HG03060 (cell line): ENCODE results near the gene MT1M.
A peak's percentile ranks its signal among the peaks of the same experiment; 100 is the strongest.
"Not testable (repeated sequence)": the region's sequence is repeated elsewhere in the genome, so short reads cannot be mapped to it uniquely, and the experiment has no call there.

Source experiments
- ATAC-seq: cut with Tn5 transposase; IDR thresholded peaks from one replicate; pipeline ENCODE4 v1.9.1; 2021; ENCODE audit warnings: low read depth, moderate number of reproducible peaks; ENCODE audit not compliant: unreplicated experiment

MT1M gene

DNA sequence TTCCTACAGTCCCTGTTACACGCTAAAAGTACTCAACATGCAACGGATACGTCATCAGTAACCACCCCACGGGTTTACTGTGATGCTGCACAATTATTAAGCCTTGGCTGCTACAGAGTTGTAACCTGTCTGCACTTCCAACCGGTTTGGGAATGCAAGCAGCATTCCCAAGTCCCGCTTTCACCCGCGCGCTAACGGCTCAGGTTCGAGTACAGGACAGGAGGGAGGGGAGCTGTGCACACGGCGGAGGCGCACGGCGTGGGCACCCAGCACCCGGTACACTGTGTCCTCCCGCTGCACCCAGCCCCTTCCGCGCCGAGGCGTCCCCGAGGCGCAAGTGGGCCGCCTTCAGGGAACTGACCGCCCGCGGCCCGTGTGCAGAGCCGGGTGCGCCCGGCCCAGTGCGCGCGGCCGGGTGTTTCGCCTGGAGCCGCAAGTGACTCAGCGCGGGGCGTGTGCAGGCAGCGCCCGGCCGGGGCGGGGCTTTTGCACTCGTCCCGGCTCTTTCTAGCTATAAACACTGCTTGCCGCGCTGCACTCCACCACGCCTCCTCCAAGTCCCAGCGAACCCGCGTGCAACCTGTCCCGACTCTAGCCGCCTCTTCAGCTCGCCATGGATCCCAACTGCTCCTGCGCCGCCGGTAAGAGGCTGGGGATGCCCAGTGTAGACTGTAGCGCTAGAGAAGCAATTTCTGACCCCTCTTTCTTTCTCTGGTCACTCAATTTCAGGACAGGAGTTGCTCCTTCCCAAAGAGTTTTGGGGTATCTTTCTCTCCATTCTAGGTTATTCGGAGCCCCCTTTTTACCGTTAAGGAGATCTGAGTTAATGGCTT lies 24.2 kb upstream of the MT1M start, which contains the start of gene MT2A:
TSS of gene MT2A (plus strand) at position 542 of the 833 bp plus-strand sequence. CDS start at position 614, 72 bp downstream.
- peak; percentile 61 for ATAC-seq

GRCh38 chr16:56608876-56609462 lies 23.5 kb upstream of the MT1M start:
- no peak for ATAC-seq

GRCh38 chr16:56609463-56609921 lies 23.0 kb upstream of the MT1M start:
- ATAC-seq: peak; percentile 35

DNA sequence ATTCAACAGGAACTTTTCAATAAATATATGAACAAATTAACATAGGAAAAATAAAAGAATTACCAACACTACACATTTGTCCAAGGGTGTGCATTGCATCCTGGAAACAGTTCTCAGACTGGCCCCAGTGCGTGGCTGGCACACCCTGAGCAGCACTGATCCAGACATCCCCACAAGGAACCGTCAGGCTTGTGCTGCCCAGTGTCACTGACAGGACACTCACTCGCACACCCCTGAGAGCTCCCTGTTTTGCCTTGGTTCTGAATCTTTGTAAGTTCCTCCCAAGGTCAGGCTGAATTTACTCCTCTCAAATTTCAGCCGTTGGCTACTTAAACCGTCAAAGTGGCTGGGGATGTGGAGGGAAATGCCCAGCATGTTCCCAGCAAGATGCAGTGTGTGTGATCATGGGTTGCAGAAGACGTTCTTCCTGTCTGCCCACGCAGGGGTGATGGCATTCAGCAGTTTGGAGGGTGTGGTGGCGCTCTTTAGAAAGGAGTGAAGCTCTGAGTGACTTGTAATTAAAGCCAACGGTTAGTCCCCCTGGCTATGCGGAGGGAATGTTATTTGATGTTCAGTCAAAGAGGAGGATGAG lies 22.3 kb upstream of the MT1M start:
- peak; percentile 27 for ATAC-seq

GRCh38 chr16:56610609-56611111 lies 21.8 kb upstream of the MT1M start:
- no peak for ATAC-seq

- ATAC-seq: no peak
Observed at GRCh38 chr16:56611281-56611833, 21.1 kb upstream of the MT1M start.

DNA sequence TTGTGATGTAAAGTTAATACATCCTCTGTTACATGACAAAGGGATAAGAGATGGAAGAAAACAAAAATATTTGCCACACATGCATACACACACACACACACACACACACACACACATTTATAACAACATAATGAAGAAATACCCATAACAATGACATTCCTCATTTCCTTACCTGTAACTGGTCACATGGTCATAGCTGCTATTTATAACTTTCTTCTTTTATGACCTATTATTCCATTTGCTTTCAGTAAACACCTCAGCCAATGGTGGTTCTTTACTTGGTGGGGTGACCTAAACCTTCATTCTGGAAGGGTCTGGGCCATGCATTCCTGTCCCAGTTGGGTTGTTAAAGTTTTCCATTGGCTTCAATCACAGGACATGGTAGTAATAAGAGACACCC lies 18.8 kb upstream of the MT1M start:
- ATAC-seq: no peak

DNA sequence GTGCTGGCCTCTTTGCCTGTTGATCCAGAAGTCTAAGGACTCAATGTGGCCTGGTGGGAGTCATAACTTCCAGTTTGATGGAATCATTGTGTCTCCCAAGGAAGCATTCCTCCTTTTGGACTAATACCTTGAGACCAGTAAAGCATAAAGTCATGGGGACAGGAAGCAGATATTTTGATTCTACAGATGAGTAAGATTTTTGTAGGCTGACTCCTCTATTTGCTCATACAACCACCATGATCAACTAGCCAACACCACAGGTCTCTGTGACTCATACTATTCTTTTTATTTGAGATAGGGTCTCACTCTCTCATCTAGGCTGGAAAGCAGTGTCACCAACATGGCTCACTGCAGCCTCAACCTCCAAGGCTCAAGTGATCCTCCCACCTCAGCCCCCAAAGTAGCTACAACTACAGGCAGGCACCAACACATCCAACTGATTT lies 17.9 kb upstream of the MT1M start:
- ATAC-seq: no peak

GRCh38 chr16:56615353-56615752 lies 17.1 kb upstream of the MT1M start:
- no peak for ATAC-seq

DNA sequence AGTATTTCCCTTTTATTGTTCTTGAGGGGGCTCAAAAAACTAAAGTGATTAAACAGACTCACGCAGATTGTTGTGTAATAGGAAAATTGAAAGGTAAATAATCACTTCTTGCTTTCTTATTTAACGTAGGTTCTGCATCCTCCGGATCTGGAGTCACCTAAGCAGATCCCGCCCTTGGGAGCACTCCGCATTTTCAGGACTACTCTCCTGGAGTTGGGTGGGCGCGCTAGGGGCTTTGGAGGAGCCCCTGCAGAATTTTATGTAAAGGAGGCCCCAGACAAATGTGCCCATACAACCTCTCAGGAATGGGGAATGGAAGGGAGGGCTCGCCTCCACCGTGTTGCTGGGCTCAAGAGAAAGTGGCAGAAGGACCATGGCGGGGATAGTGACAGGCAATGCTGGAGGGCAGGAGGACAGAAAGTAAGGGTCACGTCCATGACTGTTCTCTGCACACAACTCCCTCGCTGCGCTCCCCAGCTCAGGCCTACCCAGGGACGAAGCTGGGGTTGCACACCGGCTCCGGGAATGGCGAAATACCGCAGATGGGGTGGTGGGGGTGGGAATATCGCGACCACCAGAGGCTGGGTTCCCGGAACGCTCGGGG lies 15.7 kb upstream of the MT1M start:
- ATAC-seq: no peak

DNA sequence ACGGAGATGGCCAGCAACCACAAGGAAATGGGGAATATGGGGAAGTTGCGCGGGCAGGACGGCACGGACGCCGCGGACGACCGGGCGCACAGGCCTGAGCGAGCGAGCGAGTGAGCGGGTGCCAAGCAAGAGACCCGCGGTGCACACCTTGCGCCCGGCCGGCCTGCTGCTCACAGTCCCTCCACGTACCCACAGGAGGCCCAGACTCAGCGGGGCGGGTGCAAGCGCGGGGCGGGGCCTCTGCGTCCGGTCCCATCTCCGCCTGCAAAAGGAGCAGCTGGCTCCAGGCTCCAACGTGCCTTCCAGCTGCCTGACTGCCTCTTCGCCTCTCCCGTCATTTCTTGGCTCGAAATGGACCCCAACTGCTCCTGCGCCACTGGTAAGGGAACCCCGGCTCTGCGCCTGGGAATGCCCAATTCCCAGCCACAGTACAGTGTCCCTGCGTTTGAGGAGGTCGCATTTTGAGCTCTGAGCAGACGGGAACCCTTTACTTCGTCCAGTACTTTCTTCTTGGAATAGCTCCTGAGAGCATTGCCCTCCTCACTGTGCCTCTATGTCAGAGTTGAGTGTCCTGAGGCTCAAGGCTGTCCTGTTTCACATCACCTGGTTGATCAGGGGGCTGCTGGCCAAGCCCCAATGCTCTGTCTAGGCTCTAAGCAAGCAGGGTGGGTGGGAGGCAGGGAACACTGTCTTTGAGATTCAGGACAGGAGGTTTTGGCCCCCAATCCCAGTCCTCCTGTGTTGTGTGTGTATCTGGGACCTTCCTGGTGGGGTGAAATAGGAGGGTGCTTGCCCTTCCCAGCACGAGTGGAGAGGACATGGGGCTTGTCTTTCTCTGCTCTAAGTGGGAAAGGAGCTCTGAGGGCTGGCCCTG lies 15.0 kb upstream of the MT1M start:
- no peak for ATAC-seq

- ATAC-seq: no peak
Observed at GRCh38 chr16:56618138-56618537, 14.3 kb upstream of the MT1M start.

DNA sequence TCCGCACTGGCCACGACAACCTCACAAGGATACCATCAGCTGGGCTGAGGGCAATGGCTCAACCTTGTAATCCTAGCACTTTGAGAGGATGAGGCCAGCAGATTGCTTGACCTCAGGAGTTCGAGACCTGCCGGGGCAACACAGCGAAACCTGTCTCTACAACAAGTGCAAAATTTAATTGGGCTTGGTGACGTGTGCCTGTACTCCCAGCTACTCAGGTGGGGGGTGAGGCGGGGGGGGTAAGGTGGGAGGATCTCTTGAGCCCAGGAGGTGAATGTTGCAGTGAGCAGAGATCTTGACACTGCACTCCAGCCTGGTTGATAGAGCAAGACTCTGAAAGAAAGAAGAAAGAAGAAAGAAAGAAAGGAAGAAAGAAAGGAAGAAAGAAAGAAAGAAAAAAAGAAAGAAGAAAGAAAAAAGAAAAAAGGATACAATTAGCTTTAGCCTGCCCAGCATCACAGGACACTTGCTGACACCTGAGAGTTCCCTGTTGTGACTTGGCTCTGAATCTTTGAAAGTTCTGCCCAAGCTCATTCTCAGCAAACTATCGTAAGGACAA lies 12.0 kb upstream of the MT1M start:
- no peak for ATAC-seq

- not testable (repeated sequence) for ATAC-seq
Observed at GRCh38 chr16:56621665-56622445, 10.6 kb upstream of the MT1M start.

GRCh38 chr16:56623184-56623583 lies 9.3 kb upstream of the MT1M start:
- not testable (repeated sequence) for ATAC-seq

DNA sequence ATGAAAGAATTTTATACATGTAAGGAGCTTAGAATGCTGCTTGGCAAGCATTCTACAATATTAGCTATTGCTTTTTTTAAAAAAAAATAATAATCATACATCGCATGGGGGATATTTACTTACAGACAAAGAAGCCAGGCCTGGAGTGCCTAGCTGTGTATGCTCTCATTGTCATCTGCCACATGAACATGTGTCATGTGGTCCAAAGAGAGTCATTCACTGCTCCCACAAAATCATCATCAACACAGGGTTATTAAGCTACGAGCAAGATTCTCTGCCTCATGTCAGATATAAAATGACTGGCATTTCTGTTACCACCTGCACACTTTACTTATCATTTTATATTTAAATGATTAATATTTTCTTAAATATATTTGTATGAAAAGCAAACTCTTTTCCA lies 8.8 kb upstream of the MT1M start:
- no peak for ATAC-seq

GRCh38 chr16:56625140-56625942 lies 7.1 kb upstream of the MT1M start, which contains the start of gene MT1E:
MT1E (plus strand) TSS chr16:56625781; CDS start chr16:56625852, 71 bp downstream.
- ATAC-seq: no peak
